Upper lobe of left lung (tissue), 4 donors: ENCODE results near the gene PARD3B.

Source experiments
- POLR2A ChIP-seq, 4 donors: fragments of 450-650 bp; IDR thresholded peaks; one replicate each; pipeline ENCODE4 v1.5.1; 2016 to 2017; ENCODE audit warnings: antibody characterized with exemption in 4 of 4, mild to moderate bottlenecking in 2 of 4
- POLR2AphosphoS5 ChIP-seq, 2 donors: sonication (generic); formaldehyde crosslinking; IDR thresholded peaks; one replicate each; pipeline ENCODE4 v1.5.1; 2017; ENCODE audit warnings: antibody characterized with exemption in 2 of 2
- TF ChIP-seq, protein P1 (sequence below), 6 experiments: fragments of 450-650 bp in 4 of 6; fragments of 200-600 bp in 2 of 6; sonication (generic) in 2 of 6; IDR thresholded peaks; one replicate each; pipeline ENCODE4 v1.5.1; 2016 to 2019; ENCODE audit warnings: antibody characterized with exemption in 6 of 6

DNA sequence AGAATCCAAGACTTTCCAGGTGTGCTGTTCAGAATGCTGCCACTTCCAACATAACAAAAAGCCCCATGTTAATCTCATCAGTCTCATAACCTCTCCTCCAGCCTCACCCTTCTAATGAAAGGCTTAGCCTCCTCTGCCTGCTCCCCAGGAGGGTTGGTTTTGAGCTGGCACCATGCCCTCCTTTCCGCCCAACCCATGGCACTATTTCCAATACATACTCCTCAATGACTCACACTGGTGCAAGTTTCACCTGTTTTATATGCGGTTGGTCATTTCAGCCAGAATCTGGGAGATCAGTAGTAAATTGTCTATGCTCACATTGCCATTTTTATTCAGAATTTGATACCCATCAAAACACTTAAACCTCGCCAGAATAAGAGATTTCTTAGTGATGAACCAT, 979.4 kb downstream of the PARD3B start:
- TF ChIP-seq POLR2A (IDR thresholded peaks at IDR 0.05) (no peak), POLR2AphosphoS5 (IDR thresholded peaks at IDR 0.05) (no peak)
- TF ChIP-seq, protein P1, sequence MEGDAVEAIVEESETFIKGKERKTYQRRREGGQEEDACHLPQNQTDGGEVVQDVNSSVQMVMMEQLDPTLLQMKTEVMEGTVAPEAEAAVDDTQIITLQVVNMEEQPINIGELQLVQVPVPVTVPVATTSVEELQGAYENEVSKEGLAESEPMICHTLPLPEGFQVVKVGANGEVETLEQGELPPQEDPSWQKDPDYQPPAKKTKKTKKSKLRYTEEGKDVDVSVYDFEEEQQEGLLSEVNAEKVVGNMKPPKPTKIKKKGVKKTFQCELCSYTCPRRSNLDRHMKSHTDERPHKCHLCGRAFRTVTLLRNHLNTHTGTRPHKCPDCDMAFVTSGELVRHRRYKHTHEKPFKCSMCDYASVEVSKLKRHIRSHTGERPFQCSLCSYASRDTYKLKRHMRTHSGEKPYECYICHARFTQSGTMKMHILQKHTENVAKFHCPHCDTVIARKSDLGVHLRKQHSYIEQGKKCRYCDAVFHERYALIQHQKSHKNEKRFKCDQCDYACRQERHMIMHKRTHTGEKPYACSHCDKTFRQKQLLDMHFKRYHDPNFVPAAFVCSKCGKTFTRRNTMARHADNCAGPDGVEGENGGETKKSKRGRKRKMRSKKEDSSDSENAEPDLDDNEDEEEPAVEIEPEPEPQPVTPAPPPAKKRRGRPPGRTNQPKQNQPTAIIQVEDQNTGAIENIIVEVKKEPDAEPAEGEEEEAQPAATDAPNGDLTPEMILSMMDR (IDR thresholded peaks at IDR 0.05), result no peak
